Activated naive CD8-positive, alpha-beta T cell (primary cell): ENCODE results near the gene CHMP1B.
"Not testable (repeated sequence)": the region's sequence is repeated elsewhere in the genome, so short reads cannot be mapped to it uniquely, and the experiment has no call there.

Experiments
- H3K27ac Mint-ChIP-seq: one replicate; pipeline ENCODE4 v1.8.0; 2021; ENCODE audit warnings: mixed read lengths
- H3K27me3 Mint-ChIP-seq: one replicate; pipeline ENCODE4 v1.8.0; 2021; ENCODE audit warnings: mixed read lengths
- H3K36me3 Mint-ChIP-seq: one replicate; pipeline ENCODE4 v1.8.0; 2021; ENCODE audit warnings: mixed read lengths
- H3K4me1 Mint-ChIP-seq: one replicate; pipeline ENCODE4 v1.8.0; 2021; ENCODE audit warnings: low read depth, mixed read lengths
- H3K4me3 Mint-ChIP-seq: one replicate; pipeline ENCODE4 v1.8.0; 2021; ENCODE audit warnings: mild to moderate bottlenecking, mixed read lengths
- H3K9me3 Mint-ChIP-seq: one replicate; pipeline ENCODE4 v1.8.0; 2021; ENCODE audit warnings: low read depth, mixed read lengths

Gene CHMP1B

GRCh38 chr18:11891737-11892136 is 40.5 kb downstream of the CHMP1B start:
- Mint-ChIP-seq H3K36me3 (peaks cover 4% of the 10 kb centered on the region), H3K4me3 (no peak overlapping the region), H3K27ac (no peak overlapping the region), H3K27me3 (no peaks in the 10 kb centered on the region), H3K4me1 (no peaks in the 10 kb centered on the region), H3K9me3 (no peaks in the 10 kb centered on the region)

- H3K27me3 Mint-ChIP-seq, H3K4me3 Mint-ChIP-seq, H3K27ac Mint-ChIP-seq, H3K4me1 Mint-ChIP-seq, H3K9me3 Mint-ChIP-seq, H3K36me3 Mint-ChIP-seq: not testable (repeated sequence)
Measured at GRCh38 chr18:11892438-11892837, 41.2 kb downstream of the CHMP1B start.

GRCh38 chr18:11897781-11898180 is 46.6 kb downstream of the CHMP1B start:
- Mint-ChIP-seq H3K36me3 (peaks cover 14% of the 10 kb centered on the region), H3K27me3 (no peaks in the 10 kb centered on the region), H3K9me3 (no peaks in the 10 kb centered on the region)

GRCh38 chr18:11899063-11899462 is 47.9 kb downstream of the CHMP1B start:
- peaks cover 8% of the 10 kb centered on the region for H3K4me1 Mint-ChIP-seq
- no peaks in the 10 kb centered on the region for H3K27me3 Mint-ChIP-seq
- no peak overlapping the region for H3K27ac Mint-ChIP-seq
- H3K9me3 Mint-ChIP-seq = no peaks in the 10 kb centered on the region
- peaks cover 17% of the 10 kb centered on the region for H3K36me3 Mint-ChIP-seq
- H3K4me3 Mint-ChIP-seq = no peak overlapping the region

More at GRCh38 chr18:11897781-11898180, 46.6 kb downstream of the CHMP1B start:
- H3K4me3 Mint-ChIP-seq = no peak overlapping the region
- H3K4me1 Mint-ChIP-seq = peaks cover 4% of the 10 kb centered on the region
- H3K27ac Mint-ChIP-seq = no peak overlapping the region

GRCh38 chr18:11901826-11902438 is 50.7 kb downstream of the CHMP1B start:
- no peak overlapping the region for H3K4me3 Mint-ChIP-seq

GRCh38 chr18:11902522-11903292 is 51.5 kb downstream of the CHMP1B start:
- Mint-ChIP-seq H3K4me1 (peaks cover 23% of the 10 kb centered on the region), H3K27me3 (no peaks in the 10 kb centered on the region), H3K4me3 (no peak overlapping the region), H3K9me3 (no peaks in the 10 kb centered on the region), H3K27ac (no peak overlapping the region), H3K36me3 (peaks cover 15% of the 10 kb centered on the region)

More at GRCh38 chr18:11901826-11902438, 50.7 kb downstream of the CHMP1B start:
- H3K9me3 Mint-ChIP-seq = no peaks in the 10 kb centered on the region
- no peaks in the 10 kb centered on the region for H3K27me3 Mint-ChIP-seq
- peaks cover 15% of the 10 kb centered on the region for H3K36me3 Mint-ChIP-seq
- no peak overlapping the region for H3K27ac Mint-ChIP-seq
- peaks cover 16% of the 10 kb centered on the region for H3K4me1 Mint-ChIP-seq
